ENCODE measurements around the gene HERC4. TPM values are rescaled to one million over a fixed set of nuclear protein-coding genes. Genes with fewer than 3 reads are reported as not detected.
A peak's percentile ranks its signal among the peaks of the same experiment; 100 is the strongest.

Gene HERC4
- total and polyA plus RNA-seq, 9 of the 15 experiments (the other 6 are each of a cell fraction or from before 2014, with no cell fraction given) = 12.5 to 33.5 (median 22.8) TPM

GRCh38 chr10:67884842-67885670 lies 190.0 kb downstream of the HERC4 start (continued):
- TF ChIP-seq ZBTB40 (IDR thresholded peaks at IDR 0.05) (peak; percentile 58; the same call in 1 of the 2 replicates), ZBTB40 (CRISPR knock-in tag; IDR thresholded peaks at IDR 0.05) (no peak), CXXC5 (CRISPR knock-in tag; IDR thresholded peaks at IDR 0.05) (peak; percentile 53; the same call in 1 of the 2 replicates), ZC3H4 (CRISPR knock-in tag; IDR thresholded peaks at IDR 0.05; ENCODE audit: borderline replicate concordance) (peak; percentile 59; the same call in 1 of the 2 replicates), ZNF24 (IDR thresholded peaks at IDR 0.05) (peak; percentile 34; the same call in 1 of the 2 replicates), CLOCK (CRISPR knock-in tag; IDR thresholded peaks at IDR 0.05; ENCODE audit: borderline replicate concordance) (no peak), E2F6 (IDR thresholded peaks at IDR 0.05; ENCODE audit: borderline replicate concordance in 1 of 2, extremely low read depth in 1 of 2, insufficient read depth in 1 of 2, insufficient read length in 1 of 2, low read depth in 1 of 2, low read length in 1 of 2, poor library complexity in 1 of 2, severe bottlenecking in 1 of 2) (peak in 1 of 2 experiments; percentile 69), ZFPM2 (CRISPR knock-in tag; IDR thresholded peaks at IDR 0.05) (0 out of 2 replicates have a peak, but pooled peaks have one; percentile 57), ETS1 (conservative IDR thresholded peaks at IDR 0.05; ENCODE audit: control insufficient read depth, low read depth, low read length) (peak; percentile 25), SAP30 (IDR thresholded peaks at IDR 0.05; ENCODE audit: borderline replicate concordance, insufficient read depth, low read depth, low read length, poor library complexity, severe bottlenecking) (peak; percentile 72)
